ENCODE measurements around the gene LIME1. TPM values are rescaled to one million over a fixed set of nuclear protein-coding genes. Genes with fewer than 3 reads are reported as not detected.
A peak's percentile ranks its signal among the peaks of the same experiment; 100 is the strongest.

The LIME1 gene
- total RNA-seq, 2 donors from 2014 or later = 4.9 to 14.0 TPM

- intact Hi-C loops (cut with DNase I) = loop anchor here (10.0 kb wide), 1 partner anchor 80 kb away; the partner anchor contains the start of genes RTEL1 and STMN3
- Histone ChIP-seq H3K4me1 (peaks cover 23% of the 10 kb centered on the region), H3K27ac (no peak overlapping the region), H3K9me3 (no peaks in the 10 kb centered on the region), H3K36me3 (replicated peaks in 1 of 2; ENCODE audit: insufficient read depth in 1 of 2, low read depth in 2 of 2) (peaks cover 0 to 8% of the 10 kb centered on the region in 2 donors), H3K4me3 (no peak overlapping the region), H3K27me3 (no peaks in the 10 kb centered on the region)
- ATAC-seq (no peak), DNase-seq (no peak)
- TF ChIP-seq POLR2A (IDR thresholded peaks at IDR 0.05) (no peak), CTCF (IDR thresholded peaks at IDR 0.05) (no peak)
- 89 to 93% methylated on average over 17 to 18 of the region's 25 CpGs for WGBS, 2 donors
These were observed 2.1 kb upstream of the LIME1 start for GRCh38 chr20:63734111-63734945.

- TF ChIP-seq CTCF (IDR thresholded peaks at IDR 0.05) = no peak
- no peak for TF ChIP-seq POLR2A (IDR thresholded peaks at IDR 0.05)
- ATAC-seq (no peak), DNase-seq (no peak)
- peaks cover 23% of the 10 kb centered on the region for H3K4me1 ChIP-seq
- no peaks in the 10 kb centered on the region for H3K27me3 ChIP-seq
- H3K9me3 ChIP-seq = no peaks in the 10 kb centered on the region
- H3K36me3 ChIP-seq (replicated peaks in 1 of 2; ENCODE audit: insufficient read depth in 1 of 2, low read depth in 2 of 2) = peaks cover 0 to 8% of the 10 kb centered on the region in 2 donors
- intact Hi-C loops (cut with DNase I) = loop anchor here (5.0 to 10.0 kb wide), 2 partner anchors 33 to 80 kb away; partner anchors contain the start of genes RTEL1 and STMN3
- H3K27ac ChIP-seq = no peak overlapping the region
- H3K4me3 ChIP-seq = no peak overlapping the region
- WGBS, 2 donors = 92 to 94% methylated on average over 20 to 48 of the region's 48 CpGs
These were observed 1.3 kb upstream of the LIME1 start for GRCh38 chr20:63734946-63735858.

DNA sequence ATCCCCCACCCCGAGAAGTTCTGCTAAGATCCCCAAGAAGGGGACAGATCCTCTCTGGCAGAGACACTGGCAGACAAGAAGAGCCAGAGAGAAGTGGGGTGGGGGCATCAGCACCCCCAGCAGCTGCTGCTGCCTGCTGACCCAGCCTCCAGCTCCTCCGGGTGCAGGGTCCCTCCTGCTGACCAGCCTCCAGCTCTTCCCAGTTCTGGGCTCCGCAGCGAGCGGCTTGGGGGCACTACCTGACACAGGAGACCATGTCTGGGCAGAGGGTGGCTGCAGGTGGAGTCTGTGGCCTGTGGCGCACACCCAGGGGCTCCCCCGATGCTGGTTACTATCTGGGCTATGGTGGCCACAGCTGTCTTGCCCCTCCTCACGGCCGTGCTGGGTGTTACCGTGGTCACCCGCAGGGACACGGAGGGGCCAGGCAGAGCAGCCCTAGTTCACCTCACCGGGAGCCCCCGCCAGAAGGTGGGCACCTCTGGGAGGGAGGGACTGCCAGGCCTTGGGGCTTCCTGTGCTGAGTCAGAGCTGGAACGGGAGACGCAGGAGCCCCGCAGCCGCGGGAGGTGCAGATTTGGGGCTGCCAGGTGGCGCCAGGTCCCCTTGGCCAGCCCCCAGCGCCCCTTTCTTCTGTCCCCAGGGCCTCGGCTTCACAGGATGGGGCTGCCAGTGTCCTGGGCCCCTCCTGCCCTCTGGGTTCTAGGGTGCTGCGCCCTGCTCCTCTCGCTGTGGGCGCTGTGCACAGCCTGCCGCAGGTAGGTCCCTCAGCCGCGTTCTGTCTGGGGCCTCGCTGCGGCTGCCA, 630 bp downstream of the LIME1 start:
- Histone ChIP-seq H3K9me3 (no peaks in the 10 kb centered on the region), H3K4me3 (no peak overlapping the region), H3K27ac (no peak overlapping the region), H3K36me3 (replicated peaks in 1 of 2; ENCODE audit: insufficient read depth in 1 of 2, low read depth in 2 of 2) (peaks cover 0 to 8% of the 10 kb centered on the region in 2 donors), H3K27me3 (no peaks in the 10 kb centered on the region), H3K4me1 (peaks cover 42% of the 10 kb centered on the region)
- intact Hi-C loops (cut with DNase I) = loop anchor here (5.0 to 10.0 kb wide), 2 partner anchors 35 to 82 kb away; partner anchors contain the start of genes RTEL1 and STMN3
- TF ChIP-seq CTCF (IDR thresholded peaks at IDR 0.05) = no peak
- no peak for TF ChIP-seq POLR2A (IDR thresholded peaks at IDR 0.05)
- WGBS, 2 donors = 38% methylated on average over 28 of the region's 30 CpGs; no CpG with 5 or more reads in 1 of the 2 donors
- ATAC-seq = no peak
- peak in 1 of 4 donors; percentile 41 for DNase-seq

DNA sequence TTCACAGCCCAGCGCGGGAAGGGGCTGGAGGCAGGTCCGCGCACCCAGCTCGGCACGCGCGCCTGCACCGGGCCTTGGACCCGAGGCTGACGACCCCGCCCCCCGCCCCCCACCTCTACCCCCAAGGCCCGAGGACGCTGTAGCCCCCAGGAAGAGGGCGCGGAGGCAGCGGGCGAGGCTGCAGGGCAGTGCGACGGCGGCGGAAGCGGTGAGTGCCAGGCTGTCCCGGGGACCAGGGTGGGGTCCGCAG, 1.2 kb downstream of the LIME1 start:
- intact Hi-C loops (cut with DNase I) = loop anchor here (5.0 to 10.0 kb wide), 2 partner anchors 35 to 83 kb away; partner anchors contain the start of genes RTEL1 and STMN3
- no peak overlapping the region for H3K27ac ChIP-seq
- H3K4me1 ChIP-seq = peaks cover 43% of the 10 kb centered on the region
- no peaks in the 10 kb centered on the region for H3K27me3 ChIP-seq
- no peak for DNase-seq
- no peaks in the 10 kb centered on the region for H3K9me3 ChIP-seq
- 2% methylated on average over 25 of the region's 26 CpGs; no CpG with 5 or more reads in 1 of the 2 donors for WGBS, 2 donors
- TF ChIP-seq CTCF (IDR thresholded peaks at IDR 0.05) (no peak), POLR2A (IDR thresholded peaks at IDR 0.05) (no peak)
- ATAC-seq = no peak
- no peak overlapping the region for H3K4me3 ChIP-seq
- peaks cover 0 to 8% of the 10 kb centered on the region in 2 donors for H3K36me3 ChIP-seq (replicated peaks in 1 of 2; ENCODE audit: insufficient read depth in 1 of 2, low read depth in 2 of 2)
